ENCODE results near the gene TMPRSS3.

The TMPRSS3 gene

DNA sequence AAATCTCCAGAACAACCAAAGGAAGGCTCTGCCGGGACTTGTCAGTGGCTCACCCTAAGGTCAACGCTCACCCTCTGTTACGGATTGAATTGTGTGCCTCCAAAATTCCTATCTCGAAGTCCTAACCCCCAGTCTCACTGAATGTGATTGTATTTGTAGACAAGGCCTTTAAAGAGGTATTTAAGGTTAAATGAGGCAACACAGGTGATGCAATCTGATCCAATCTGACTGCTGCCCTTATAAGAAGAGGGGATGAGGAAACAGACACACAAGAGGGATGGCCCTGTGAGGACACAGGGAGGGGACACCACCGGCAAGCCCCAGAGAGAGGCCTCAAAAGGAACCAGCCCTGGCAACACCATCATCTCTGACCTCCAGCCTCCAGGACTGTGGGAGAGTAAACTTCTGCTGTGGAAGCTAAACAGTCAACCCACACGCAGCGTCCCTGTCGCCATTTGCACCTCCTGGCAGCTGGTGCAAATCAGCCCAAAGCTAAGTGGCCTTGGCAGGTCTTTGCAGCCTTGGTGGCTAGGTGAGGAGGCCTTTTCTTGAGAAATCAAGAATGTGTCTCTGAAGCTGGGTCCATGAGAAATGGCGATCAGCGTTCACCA lies 32.1 kb upstream of the TMPRSS3 start:
- no peak for DNase-seq

DNA sequence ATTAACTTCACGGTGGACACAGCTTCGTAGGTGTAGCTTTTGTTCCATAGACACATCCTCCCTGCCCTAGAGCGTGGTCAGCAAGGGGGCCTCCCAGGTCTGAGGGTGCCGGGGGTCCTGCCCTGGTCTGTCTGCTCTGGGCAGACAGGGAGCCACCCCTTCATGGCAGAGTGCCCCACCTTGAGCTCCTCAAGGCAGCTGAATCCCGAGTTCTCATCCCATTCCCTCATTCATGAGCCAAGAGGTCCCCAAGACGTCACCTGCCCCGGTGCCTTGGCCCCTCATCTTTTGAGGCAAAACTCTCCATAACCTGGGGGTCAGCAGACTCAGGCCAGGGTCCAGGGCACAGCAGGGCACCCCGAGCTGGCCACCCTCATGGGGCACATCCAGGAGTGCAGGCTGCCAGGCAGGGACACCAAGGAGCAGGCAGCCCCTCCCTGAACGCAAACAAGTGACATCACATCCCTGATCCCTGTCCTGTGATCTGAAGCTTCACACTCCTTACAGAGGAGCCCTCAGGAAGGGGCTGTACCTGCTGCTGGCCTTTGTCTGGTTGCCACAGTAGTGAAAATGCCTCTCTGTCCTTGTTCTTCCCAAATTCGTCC lies 31.1 kb upstream of the TMPRSS3 start:
- DNase-seq = no peak

DNA sequence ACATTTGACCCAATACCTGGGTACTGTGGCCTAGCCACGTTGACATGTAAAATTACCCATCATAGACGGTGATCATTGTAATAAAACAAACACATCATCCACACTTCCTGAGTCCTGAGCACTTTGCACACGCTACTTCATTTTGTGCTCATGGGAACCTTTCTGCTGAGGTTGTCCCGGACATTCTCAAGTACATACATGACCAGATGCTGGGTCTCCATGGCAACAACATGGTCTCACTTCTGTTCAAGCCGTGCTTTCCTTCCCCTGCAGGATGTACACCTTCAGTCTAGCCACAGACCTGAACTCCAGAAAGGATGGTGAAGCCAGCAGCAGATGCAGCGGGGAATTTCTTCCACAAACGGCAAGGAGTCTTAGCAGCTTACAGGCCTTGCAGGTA lies 30.6 kb upstream of the TMPRSS3 start:
- no peak for DNase-seq

DNA sequence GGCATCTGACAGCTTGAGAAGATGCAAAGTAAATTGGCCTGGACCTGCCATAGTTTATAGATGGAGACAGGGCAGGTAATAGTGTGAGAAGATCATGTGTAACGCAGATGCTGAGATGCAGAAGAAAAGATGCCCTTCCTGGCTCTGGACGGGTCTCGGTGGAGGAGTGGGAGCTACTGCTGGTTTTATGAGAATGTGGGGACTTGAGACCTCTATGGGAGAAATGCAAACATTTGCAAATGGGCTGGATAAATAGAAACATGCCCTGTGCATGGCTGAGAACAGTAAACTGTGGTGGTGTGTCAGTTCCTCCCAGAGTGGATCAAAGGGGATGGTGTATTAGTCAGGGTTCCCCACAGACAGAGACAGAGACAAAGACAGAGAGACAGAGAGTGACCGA lies 29.7 kb upstream of the TMPRSS3 start:
- DNase-seq = peak; percentile 67 to 77

DNA sequence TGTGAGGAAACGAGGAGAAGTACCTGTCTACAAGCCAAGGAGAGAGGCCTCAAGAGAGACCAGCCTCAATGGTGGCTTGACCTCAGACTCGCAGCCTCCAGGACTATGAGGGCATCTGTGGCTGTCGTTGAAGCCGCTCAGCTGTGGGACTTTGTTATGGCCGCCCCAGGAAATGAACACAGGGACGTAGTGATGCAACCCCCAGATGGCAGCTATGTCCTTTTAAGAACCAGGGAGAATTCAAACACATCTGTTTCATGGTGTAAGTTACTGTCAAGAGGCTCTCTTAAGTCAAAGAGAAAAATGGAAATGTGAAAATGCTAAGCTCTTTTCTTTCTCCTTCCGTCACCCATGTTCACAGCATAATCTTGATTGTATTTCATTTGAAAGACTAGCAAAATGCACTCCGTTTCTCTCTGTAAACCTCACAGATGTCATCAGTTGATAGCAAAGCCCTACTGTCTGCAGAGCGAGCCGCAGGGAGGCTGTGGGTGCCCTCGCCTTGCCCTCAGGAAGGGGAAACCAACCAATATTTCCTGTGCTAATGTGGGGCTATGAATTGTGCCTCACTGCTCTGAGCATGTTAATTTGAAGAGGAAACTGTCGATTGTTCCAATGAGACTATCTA lies 29.2 kb upstream of the TMPRSS3 start:
- no peak for DNase-seq

DNA sequence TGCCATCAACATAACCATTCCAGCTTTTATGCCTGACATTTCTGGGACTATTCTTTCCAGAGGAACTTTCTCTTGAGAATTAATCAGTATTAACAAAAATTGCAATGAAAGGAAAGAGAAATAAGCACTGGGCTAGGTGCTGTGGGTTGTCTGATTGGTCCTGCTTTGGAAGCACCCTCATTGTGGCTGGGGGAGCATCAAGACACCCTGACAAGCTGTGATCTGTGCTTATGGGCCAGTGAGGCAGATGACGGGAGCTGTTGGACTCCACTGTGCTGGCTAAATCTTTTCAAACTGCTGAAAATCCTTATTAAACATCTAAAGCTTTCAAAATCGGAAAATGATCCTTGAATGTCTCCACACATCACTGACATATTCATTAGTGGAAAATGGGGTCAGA lies 27.8 kb upstream of the TMPRSS3 start:
- DNase-seq = no peak

DNA sequence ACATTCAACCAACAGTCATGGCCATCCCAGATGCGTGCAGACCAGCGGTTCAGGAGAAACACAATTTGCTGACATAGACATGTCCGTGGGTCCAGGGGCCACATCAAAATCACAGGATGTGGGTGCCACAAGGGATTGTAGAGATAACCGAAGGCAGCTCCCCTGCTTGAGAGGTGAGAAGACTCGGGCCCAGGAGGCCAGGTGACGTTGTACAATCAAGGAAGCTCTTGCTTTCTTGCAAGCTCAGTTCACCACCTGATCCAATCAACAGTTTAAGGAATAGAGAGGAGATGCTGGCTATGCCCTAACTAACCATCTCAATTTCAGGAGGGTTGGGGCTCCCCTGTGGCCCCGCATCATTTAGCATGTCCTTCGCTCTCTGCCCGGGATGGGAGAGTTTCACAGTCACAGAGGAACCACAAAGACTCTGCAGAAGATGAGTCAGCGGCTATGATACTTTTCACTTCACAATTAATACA lies 27.4 kb upstream of the TMPRSS3 start:
- DNase-seq = no peak

DNA sequence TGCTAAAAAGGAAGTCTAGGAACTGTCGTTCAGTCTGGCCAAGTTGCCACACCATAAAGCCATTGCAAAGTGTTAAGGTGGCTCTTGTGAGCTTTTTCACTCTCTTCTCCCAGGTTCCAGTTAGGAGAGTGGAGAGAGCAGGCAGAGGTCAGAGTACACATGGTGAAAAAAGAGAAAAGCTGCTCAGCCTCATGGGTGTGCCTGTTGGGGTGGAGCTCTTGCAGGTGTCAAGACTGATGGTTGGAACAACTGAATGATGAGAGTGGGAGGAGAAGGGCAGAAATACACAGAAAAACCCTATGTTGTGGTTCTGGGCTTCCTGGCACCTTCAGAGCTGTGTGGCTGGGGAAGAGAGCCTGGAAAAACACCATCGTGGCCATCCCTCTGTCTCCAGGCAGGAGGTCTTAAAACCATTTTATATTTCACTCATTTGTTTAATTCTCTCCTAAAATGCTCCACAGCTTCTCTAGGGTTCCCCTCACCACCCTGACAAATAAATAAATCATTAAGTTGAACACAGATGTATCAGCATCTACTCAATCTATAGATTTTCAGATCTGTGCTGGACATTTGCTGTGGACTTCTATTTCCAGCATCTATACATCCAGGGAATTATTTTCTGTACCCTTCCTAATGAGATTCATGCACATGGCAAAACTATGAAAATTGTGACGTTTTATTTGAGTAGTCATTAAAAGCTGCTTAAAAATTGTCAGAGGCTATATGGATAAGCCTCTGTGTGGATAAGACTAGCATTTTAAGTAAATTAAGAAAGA lies 25.4 kb upstream of the TMPRSS3 start:
- no peak for DNase-seq

DNA sequence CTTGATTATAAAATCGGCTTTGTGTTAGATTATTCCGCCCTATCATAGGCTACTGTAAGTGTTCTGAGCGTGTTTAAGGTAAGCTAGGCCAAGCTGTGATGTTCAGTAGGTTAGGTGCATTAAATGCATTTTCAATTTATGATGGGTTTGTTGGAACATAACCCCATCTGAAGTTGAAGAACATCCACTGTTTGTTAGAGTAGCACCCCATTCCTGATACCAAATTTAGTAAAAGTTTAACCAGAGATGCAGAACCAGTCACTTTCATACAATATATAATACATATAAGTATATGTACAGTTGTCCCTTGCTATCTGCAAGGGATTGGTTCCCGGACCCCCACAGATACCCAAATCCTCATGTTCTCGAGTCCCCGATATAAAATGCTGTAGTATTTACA lies 24.0 kb upstream of the TMPRSS3 start:
- no peak for DNase-seq

DNA sequence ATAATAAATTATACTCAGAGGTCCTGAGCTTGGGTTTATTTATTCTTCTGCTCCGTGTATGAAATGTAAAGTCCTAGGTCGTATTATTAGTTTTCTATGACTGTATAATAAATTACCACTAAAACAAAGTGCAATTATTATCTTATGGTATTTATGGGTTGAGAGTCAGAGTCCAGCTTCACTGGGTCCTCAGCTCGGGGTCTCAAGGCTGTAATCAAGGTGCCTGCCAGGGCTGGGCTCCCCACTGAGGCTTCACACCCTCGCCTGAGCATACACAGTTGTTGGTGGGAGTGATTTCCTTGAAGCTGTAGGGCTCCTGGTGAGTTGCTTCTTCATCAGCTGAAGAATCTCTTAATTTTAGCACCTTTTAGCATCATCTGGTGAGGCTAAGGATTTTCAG lies 23.0 kb upstream of the TMPRSS3 start:
- no peak for DNase-seq

DNA sequence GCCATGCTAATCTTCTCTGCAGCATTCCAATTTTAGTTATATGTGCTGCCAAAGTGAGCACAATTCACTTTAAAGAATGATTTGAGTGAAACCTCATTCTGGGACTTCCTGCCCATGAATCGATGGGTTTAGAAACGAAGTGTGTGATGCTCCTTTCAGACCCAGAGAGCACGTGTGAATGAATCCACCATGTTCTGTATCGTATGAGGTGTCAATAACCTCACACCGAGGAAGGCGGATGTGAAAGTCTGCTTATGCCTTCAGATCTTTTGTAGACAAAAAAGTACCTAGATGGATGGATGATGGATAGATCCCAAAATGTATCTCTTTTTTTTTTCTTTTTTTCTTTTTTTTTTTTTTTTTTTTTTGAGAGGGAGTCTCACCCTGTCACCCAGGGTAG lies 21.7 kb upstream of the TMPRSS3 start:
- no peak for DNase-seq

DNA sequence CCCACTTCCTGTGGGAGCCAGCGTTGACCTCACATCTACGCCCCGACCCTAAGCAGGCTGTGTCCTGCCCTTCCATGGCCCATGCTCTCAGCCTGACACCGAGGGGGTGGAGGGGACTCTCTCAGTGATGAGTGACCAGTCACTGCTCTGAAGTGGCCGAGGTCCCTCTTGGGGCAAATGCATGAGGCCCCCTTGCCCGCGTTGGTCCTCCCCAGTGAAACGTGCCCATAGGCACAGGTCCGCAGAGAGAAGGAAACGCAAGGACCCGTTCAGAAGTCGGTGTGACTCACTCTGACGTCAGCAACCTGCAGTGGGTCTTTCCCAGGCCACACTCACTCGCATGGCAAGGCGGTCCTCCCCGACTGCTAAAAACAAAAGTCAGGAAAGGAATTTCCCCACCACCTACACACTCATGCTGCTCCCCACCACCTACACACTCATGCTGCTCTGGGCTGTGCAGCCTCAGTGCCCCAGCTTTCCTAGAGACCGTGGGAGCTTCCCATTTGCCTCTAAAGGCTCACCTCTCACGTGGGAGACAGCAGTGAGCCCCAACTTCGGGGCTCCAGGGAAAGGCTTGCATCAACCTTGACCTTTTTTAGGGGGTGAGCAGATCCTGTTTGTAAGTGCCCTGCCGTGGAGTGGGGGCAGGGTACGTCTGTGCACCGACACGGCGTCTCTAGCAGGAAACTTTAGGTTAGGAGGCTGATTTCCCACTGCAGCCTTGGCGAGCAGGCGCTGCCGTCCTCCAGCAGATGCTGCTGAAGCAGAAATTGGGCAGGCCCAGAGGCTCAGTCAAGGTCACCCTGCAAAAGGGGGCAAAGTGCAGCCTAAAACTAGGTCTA lies 19.3 kb upstream of the TMPRSS3 start:
- DNase-seq = no peak

DNA sequence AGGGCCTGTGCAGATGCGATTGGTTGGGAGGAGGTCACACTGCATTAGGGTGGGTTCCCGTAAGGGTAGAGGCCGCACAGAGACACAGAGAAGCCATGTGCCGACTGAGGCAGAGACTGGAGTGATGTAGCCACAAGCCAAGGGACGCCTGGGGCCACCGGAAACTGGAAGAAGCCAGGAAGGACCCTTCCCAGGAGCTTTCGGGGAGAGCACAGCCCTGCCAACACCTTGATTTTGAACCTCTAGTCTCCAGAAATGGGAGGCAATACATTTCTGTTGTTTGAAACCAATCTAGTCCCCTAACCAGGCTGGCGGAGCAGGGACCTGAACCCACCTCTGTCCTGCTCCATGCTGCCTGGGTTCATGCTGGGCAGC lies 18.7 kb upstream of the TMPRSS3 start:
- DNase-seq = no peak

DNA sequence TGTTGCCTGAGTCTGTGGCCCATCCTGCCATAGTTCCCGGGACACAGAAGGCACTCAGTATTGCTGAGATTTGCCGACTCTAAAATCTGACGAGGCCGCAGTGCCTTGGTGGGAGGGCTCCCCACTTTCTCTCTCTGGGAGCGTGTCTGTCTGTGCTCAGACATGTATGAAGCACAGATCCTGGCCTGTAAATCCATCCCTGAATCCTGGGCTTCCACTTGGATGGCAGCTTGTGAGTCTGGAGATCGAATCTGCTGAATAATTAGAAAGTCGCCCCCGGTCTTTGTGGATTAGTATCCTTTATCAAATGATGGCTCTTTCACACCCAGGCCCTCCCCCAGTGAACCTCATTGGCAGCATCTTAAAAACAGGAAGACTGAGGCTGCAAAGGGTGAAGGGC lies 18.2 kb upstream of the TMPRSS3 start:
- DNase-seq = no peak

DNA sequence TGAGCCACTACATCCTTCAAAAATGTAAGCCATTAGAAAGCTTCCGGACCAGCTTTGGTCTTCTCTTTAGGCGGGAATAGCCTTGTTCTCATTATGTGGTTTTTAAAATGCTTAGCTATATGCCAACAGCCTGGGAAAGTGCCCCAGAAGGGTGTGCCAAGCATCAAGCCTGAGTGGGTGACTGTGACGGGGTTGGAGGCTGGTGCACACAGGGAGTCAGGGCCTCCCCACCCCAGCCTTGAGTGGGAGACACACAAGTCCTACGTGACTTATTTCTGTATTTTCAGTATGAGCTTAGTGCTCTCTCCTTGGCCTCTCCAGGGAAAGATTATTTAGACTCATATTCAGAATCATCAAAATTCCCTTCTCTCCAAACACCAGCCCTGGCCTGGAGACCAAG lies 17.6 kb upstream of the TMPRSS3 start:
- no peak for DNase-seq

DNA sequence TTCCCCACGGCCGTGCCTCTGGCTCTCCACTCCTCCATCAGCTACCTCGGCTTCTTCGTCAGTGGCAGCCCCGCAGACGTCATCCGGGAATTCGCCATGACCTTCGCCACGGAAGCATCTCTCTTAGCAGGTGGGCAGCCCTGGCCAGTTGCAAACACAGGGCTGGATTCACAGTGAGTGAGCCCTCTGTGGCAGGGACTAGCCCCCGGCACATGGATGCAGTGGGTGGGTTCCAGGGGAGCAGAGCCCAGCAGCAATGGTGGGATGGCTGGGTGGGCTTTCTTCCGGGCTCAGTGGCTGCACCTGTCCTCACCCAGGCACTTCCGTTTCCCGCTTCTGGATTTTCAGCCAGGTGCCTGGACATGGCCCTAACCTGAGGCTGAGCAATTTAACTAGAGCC lies 17.2 kb upstream of the TMPRSS3 start:
- no peak for DNase-seq

DNA sequence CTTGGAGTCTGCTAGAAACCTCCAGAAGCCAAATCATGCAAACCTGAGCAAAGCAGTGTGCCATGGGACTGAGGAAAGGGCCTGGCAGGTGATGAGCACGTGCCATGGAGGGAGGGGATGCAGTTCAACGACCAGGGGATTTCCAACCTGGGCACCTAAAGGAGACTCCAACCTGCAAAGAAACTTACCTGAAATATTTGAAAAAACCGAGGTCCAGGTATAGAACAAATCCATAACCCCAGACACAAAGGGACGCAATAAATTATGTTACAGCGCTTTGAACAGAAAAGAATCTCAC lies 16.7 kb upstream of the TMPRSS3 start:
- no peak for DNase-seq

DNA sequence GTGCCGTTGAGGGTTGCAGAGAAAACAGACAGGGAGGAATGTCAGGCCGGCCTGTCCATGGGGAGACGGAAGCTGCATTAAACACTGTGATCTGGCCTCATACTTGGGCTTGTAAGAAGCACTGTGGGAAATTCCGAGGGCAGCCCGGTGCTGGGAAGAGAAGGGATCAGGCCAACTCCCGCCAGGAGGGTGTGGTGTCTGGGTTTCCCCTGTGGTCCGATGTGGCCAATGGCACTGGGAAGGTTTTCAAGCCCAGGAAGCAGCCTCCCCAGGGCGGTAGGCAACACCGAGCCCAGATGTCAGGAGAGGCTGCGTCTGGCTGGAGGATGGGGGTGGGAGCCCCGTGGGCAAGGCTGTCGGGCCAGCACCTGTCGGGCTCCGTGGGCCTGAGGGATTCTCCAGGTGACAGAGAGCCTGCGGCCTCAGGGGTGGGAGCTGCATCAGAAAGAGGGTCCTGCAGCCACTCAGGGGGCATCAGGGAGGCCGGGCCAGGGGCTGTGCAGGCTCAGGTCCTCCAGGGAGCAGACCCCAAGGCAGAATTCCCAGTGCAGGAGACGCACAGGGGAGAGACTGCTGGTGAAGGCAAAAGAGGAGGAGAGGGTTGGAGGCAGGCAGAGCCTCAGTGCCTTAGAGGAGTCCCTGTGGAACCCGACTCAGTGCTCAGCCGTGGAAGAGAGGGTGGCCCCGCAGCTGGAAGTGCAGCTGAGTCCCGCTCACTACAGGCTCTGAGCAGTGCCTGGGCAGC lies 16.2 kb upstream of the TMPRSS3 start:
- peak in 1 of 2 experiments; percentile 65 for DNase-seq

DNA sequence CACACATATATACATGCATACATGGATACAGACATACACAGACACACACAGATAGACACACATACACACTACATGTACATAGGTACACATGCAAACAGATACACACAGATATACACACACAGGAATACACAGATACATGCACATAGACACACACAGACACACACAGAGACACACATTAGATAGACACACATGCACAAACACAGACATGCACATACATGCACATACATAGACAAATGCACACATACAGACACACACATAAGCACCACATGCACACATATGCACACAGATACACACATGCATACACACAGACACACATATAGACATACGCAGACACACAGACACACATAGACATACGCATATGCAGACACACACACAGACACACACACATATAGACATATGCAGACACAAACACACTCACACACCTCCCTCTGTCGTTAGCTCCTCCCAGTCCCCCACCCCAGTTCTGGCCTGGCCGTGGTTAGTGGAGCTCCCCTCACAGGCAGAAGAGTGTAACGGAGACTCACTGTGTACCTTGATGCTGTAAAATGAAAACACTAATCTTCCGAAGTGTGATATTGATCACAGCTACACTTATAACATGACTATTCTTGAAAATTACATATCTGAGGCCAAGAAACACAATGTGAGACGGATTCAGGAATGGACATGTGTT lies 15.5 kb upstream of the TMPRSS3 start:
- peak; percentile 75 to 90 for DNase-seq

DNA sequence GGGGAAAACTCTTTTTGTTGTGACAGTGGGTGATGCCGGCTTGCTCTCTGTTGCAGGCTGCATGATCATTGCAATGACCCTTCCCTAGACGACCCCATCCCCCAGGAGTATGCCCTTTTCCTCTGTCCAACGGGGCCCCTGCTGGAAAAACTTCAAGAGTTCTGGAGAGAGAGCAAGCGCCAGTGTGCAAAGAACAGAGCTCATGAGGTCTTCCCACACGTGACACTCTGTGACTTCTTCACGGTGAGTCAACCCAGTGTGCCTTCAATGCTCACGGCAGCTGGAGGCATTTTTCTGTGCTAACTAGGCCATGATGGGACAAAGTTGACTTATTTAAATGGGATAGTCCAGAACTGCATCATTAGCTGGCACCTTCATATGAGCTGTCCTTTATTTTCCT lies 13.5 kb upstream of the TMPRSS3 start:
- no peak for DNase-seq

DNA sequence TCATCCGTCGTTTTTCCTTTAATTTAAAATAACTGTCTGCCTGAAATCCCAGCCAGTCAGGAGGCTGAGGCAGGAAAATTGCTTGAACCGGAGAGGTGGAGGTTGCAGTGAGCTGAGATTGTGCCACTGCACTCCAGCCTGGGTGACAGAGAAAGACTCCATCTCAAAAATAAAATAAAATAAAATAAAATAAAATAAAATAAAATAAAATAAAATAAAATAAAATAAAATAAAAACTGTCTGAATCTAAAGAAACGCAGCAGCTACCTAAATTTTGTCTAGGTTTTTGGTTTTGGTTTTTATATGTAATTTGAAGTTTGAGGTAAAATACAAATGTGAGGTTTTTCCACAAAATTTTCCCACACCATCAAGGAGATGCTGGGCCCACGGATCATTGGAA lies 12.9 kb upstream of the TMPRSS3 start:
- DNase-seq = peak in 1 of 2 experiments; percentile 50

DNA sequence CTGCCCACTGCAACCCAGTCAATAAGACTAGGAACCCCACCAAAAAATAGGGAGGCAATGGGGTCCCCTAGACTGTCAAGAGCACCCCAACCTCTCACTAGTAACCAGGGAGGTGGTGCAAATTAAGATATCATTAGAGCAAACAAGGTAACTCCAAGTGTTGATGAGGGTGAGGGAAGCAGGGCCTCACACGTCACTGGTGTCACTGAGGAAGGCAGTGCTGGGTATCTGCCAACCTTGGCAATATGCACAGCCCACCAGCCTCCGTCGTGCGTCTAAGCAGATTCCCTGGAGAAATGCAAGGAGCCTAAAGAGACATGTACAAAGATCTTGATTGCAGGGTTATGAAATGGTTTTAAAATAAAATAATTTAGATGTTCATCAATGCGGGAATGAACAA lies 11.6 kb upstream of the TMPRSS3 start:
- no peak for DNase-seq

Data from NCI-H526 (cell line).